Measurements from ENCODE around the gene STAM.
A peak's percentile ranks its signal among the peaks of the same experiment; 100 is the strongest.

Gene STAM

DNA sequence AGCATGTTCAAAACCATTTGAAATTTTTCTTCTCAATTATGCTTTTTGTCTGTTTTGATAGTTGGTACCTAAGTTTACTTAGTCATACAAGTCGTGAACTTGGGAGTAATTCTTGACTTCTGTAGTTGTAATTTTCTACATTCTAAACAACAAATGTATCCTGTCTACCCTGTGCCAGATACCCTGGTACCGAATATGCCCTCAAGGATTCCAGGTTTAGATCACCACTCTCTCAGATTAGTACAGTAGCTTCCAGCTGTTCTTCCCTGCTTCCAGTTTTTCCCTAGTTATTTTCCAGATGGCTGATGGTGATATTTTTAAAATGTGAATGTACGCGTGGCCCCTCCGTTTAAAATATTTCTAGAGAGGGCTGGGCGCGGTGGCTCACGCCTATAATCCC, 6.5 kb downstream of the STAM start:
- H3K18ac ChIP-seq (ENCODE audit: low read length): no peak overlapping the region
- peaks cover 9% of the 10 kb centered on the region for H3K79me1 ChIP-seq (ENCODE audit: low read length)
- H3K4ac ChIP-seq (ENCODE audit: low read depth, low read length): no peak overlapping the region
- peak overlapping the region; percentile 18 for H4K91ac ChIP-seq (ENCODE audit: low read depth, low read length)
- H2AFZ ChIP-seq (ENCODE audit: insufficient read depth, low read length, poor library complexity): no peak overlapping the region
- H4K8ac ChIP-seq (ENCODE audit: low read depth, low read length): peak overlapping the region; percentile 7
- H3K23ac ChIP-seq (ENCODE audit: low read length): no peak overlapping the region
- H2AK5ac ChIP-seq (ENCODE audit: low read length): no peak overlapping the region
- no peak overlapping the region for H3K4me3 ChIP-seq (ENCODE audit: low read depth, low read length)
- no peaks in the 10 kb centered on the region for H3K9me3 ChIP-seq (ENCODE audit: insufficient read depth, low read depth, low read length)
- peak overlapping the region; percentile 11 for H3K4me2 ChIP-seq (ENCODE audit: low read length)
- WGBS (ENCODE audit: extremely low coverage, insufficient coverage, insufficient read length): no CpG with 5 or more reads among the region's 8 CpGs
- peak overlapping the region; percentile 68 for H2BK5ac ChIP-seq (ENCODE audit: low read depth, low read length, poor library complexity)
- peaks cover 2 to 8% of the 10 kb centered on the region in 2 experiments for H3K4me1 ChIP-seq (ENCODE audit: control insufficient read depth in 1 of 2, insufficient read depth in 2 of 2, low read length in 2 of 2)
- H3K27me3 ChIP-seq (ENCODE audit: insufficient read depth, low read length): no peaks in the 10 kb centered on the region
- H3K27ac ChIP-seq (ENCODE audit: low read depth, low read length): peak overlapping the region; percentile 81
- peaks cover 2% of the 10 kb centered on the region for H3K79me2 ChIP-seq (ENCODE audit: control insufficient read depth, insufficient read depth, low read length, poor library complexity)
- no peak overlapping the region for H4K12ac ChIP-seq (ENCODE audit: low read depth, low read length)
- DNase-seq: no peak
- H3K36me3 ChIP-seq (ENCODE audit: control insufficient read depth in 1 of 2, insufficient read depth in 2 of 2, low read length in 2 of 2): no peaks in the 10 kb centered on the region
- H3K9ac ChIP-seq (ENCODE audit: low read length): no peak overlapping the region
- H3K14ac ChIP-seq (ENCODE audit: low read length): peak overlapping the region; percentile 15
- H2BK12ac ChIP-seq (ENCODE audit: low read length): no peak overlapping the region
- peak overlapping the region; percentile 31 for H2BK120ac ChIP-seq (ENCODE audit: insufficient read depth, low read length, poor library complexity)

DNA sequence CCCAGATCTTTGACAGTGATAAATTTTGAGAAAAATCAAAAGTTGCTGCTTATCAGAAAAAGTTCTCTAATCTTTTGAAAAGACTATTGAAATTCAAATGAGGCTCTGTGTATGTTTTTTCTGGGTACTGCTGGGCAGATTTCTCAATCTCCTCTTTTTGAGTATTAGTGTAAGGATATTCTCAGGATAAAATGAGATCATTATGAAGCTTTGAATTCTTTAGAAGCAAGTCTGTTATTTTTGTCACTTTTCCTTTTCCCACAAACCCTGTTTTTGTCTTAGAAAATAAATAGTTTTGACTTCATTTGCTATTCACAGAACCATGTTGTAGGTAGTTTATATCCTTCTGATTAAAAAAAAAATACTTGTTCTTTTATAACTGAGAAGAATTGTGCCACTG, 7.9 kb downstream of the STAM start:
- Histone ChIP-seq H3K79me2 (ENCODE audit: control insufficient read depth, insufficient read depth, low read length, poor library complexity) (peaks cover 5% of the 10 kb centered on the region), H3K36me3 (ENCODE audit: control insufficient read depth in 1 of 2, insufficient read depth in 2 of 2, low read length in 2 of 2) (no peaks in the 10 kb centered on the region), H3K9me3 (ENCODE audit: insufficient read depth, low read depth, low read length) (no peaks in the 10 kb centered on the region), H2AFZ (ENCODE audit: insufficient read depth, low read length, poor library complexity) (no peak overlapping the region), H3K27ac (ENCODE audit: low read depth, low read length) (no peak overlapping the region), H2BK5ac (ENCODE audit: low read depth, low read length, poor library complexity) (no peak overlapping the region), H3K4me3 (ENCODE audit: low read depth, low read length) (no peak overlapping the region), H3K4me1 (ENCODE audit: control insufficient read depth in 1 of 2, insufficient read depth in 2 of 2, low read length in 2 of 2) (peaks cover 4 to 15% of the 10 kb centered on the region in 2 experiments), H3K23ac (ENCODE audit: low read length) (no peak overlapping the region), H3K18ac (ENCODE audit: low read length) (no peak overlapping the region), H4K12ac (ENCODE audit: low read depth, low read length) (no peak overlapping the region), H2BK12ac (ENCODE audit: low read length) (peak overlapping the region; percentile 71), H3K4ac (ENCODE audit: low read depth, low read length) (no peak overlapping the region), H3K14ac (ENCODE audit: low read length) (no peak overlapping the region), H4K8ac (ENCODE audit: low read depth, low read length) (no peak overlapping the region), H4K91ac (ENCODE audit: low read depth, low read length) (no peak overlapping the region), H3K27me3 (ENCODE audit: insufficient read depth, low read length) (no peaks in the 10 kb centered on the region), H3K79me1 (ENCODE audit: low read length) (peaks cover 10% of the 10 kb centered on the region), H3K4me2 (ENCODE audit: low read length) (no peak overlapping the region), H3K9ac (ENCODE audit: low read length) (no peak overlapping the region), H2BK120ac (ENCODE audit: insufficient read depth, low read length, poor library complexity) (no peak overlapping the region), H2AK5ac (ENCODE audit: low read length) (no peak overlapping the region)
- no peak for DNase-seq

DNA sequence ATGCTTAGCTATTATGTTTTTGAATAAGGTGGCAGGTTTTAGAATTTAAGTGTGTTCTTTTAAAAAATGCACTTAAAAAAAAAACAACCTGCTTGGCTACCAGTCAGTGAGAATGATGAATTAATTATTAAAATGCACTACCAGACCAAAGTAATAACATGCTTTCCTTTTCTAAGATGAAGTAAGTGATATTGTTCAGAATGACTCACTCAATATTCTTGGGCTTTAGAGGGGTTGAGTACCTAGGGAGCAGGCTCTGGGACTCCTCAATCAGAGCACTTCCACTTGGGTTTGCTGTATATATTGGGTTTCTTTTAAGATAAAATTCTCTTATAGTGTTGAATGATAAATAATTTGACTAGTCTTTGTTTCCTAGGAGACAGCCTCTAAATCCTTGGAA, 8.6 kb downstream of the STAM start:
- Histone ChIP-seq H3K79me2 (ENCODE audit: control insufficient read depth, insufficient read depth, low read length, poor library complexity) (peaks cover 8% of the 10 kb centered on the region), H2AK5ac (ENCODE audit: low read length) (no peak overlapping the region), H3K4ac (ENCODE audit: low read depth, low read length) (no peak overlapping the region), H3K4me3 (ENCODE audit: low read depth, low read length) (no peak overlapping the region), H3K4me2 (ENCODE audit: low read length) (no peak overlapping the region), H3K9ac (ENCODE audit: low read length) (no peak overlapping the region), H3K14ac (ENCODE audit: low read length) (no peak overlapping the region), H3K79me1 (ENCODE audit: low read length) (peaks cover 10% of the 10 kb centered on the region), H4K8ac (ENCODE audit: low read depth, low read length) (no peak overlapping the region), H2BK12ac (ENCODE audit: low read length) (no peak overlapping the region), H4K12ac (ENCODE audit: low read depth, low read length) (no peak overlapping the region), H3K23ac (ENCODE audit: low read length) (no peak overlapping the region), H3K9me3 (ENCODE audit: insufficient read depth, low read depth, low read length) (no peaks in the 10 kb centered on the region), H3K18ac (ENCODE audit: low read length) (no peak overlapping the region), H3K27ac (ENCODE audit: low read depth, low read length) (no peak overlapping the region), H2BK5ac (ENCODE audit: low read depth, low read length, poor library complexity) (no peak overlapping the region), H4K91ac (ENCODE audit: low read depth, low read length) (no peak overlapping the region), H3K27me3 (ENCODE audit: insufficient read depth, low read length) (no peaks in the 10 kb centered on the region), H2BK120ac (ENCODE audit: insufficient read depth, low read length, poor library complexity) (no peak overlapping the region), H3K4me1 (ENCODE audit: control insufficient read depth in 1 of 2, insufficient read depth in 2 of 2, low read length in 2 of 2) (peaks cover 7 to 18% of the 10 kb centered on the region in 2 experiments), H3K36me3 (ENCODE audit: control insufficient read depth in 1 of 2, insufficient read depth in 2 of 2, low read length in 2 of 2) (no peaks in the 10 kb centered on the region), H2AFZ (ENCODE audit: insufficient read depth, low read length, poor library complexity) (no peak overlapping the region)
- DNase-seq: no peak

DNA sequence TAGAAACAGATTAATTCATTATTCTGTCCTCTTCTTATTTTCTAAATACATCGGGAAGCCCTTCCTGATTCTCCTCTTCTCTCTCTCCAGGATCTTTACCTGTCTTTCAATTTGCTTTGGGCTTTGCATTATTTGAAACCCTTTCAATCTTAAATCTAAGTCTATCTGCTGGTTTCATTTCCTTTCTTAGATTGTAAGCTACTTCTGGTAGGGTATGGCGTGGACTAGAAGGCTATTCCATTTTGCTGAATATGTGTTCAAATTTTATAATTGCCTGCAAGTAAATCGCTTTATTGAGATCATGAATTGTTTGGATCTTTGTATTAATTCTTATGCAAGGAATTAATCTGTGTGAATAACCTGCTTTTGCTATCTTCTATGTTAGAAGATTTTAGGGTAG, 11.1 kb downstream of the STAM start:
- no peak overlapping the region for H2AK5ac ChIP-seq (ENCODE audit: low read length)
- no peak overlapping the region for H3K18ac ChIP-seq (ENCODE audit: low read length)
- peaks cover 11% of the 10 kb centered on the region for H3K79me2 ChIP-seq (ENCODE audit: control insufficient read depth, insufficient read depth, low read length, poor library complexity)
- H3K4ac ChIP-seq (ENCODE audit: low read depth, low read length): no peak overlapping the region
- no peaks in the 10 kb centered on the region for H3K27me3 ChIP-seq (ENCODE audit: insufficient read depth, low read length)
- no peak overlapping the region for H4K12ac ChIP-seq (ENCODE audit: low read depth, low read length)
- H3K4me1 ChIP-seq (ENCODE audit: control insufficient read depth in 1 of 2, insufficient read depth in 2 of 2, low read length in 2 of 2): peaks cover 5 to 13% of the 10 kb centered on the region in 2 experiments
- H3K14ac ChIP-seq (ENCODE audit: low read length): no peak overlapping the region
- no peak for DNase-seq
- H3K23ac ChIP-seq (ENCODE audit: low read length): no peak overlapping the region
- no peak overlapping the region for H2BK5ac ChIP-seq (ENCODE audit: low read depth, low read length, poor library complexity)
- no peaks in the 10 kb centered on the region for H3K36me3 ChIP-seq (ENCODE audit: control insufficient read depth in 1 of 2, insufficient read depth in 2 of 2, low read length in 2 of 2)
- no peak overlapping the region for H2AFZ ChIP-seq (ENCODE audit: insufficient read depth, low read length, poor library complexity)
- no peak overlapping the region for H3K4me3 ChIP-seq (ENCODE audit: low read depth, low read length)
- H3K79me1 ChIP-seq (ENCODE audit: low read length): peaks cover 5% of the 10 kb centered on the region
- H4K91ac ChIP-seq (ENCODE audit: low read depth, low read length): no peak overlapping the region
- no peak overlapping the region for H2BK12ac ChIP-seq (ENCODE audit: low read length)
- H4K8ac ChIP-seq (ENCODE audit: low read depth, low read length): no peak overlapping the region
- no peak overlapping the region for H3K4me2 ChIP-seq (ENCODE audit: low read length)
- H3K9me3 ChIP-seq (ENCODE audit: insufficient read depth, low read depth, low read length): no peaks in the 10 kb centered on the region
- no CpG with 5 or more reads among the region's 3 CpGs for WGBS (ENCODE audit: extremely low coverage, insufficient coverage, insufficient read length)
- peak overlapping the region; percentile 34 for H3K27ac ChIP-seq (ENCODE audit: low read depth, low read length)
- no peak overlapping the region for H3K9ac ChIP-seq (ENCODE audit: low read length)
- H2BK120ac ChIP-seq (ENCODE audit: insufficient read depth, low read length, poor library complexity): no peak overlapping the region

Data from trophoblast cell (in vitro differentiated cells and primary cell).